Lung (tissue), 12 donors: Measurements from ENCODE around the gene VWA5A. TPM values are rescaled to one million over a fixed set of nuclear protein-coding genes. Genes with fewer than 3 reads are reported as not detected.
A peak's percentile ranks its signal among the peaks of the same experiment; 100 is the strongest.

ENCODE experiments used
- ATAC-seq: fragments of 200-7000 bp; cut with Tn5 transposase; one replicate; pipeline ENCODE4 v1.9.1; 2020; ENCODE audit warnings: moderate number of reproducible peaks; ENCODE audit not compliant: insufficient read depth, low FRiP score
- DNase-seq, 3 donors: peaks; one replicate each; pipeline ENCODE4 v3.0.0-alpha.2; 2013 to 2017
- H3K27ac ChIP-seq, 2 donors: one replicate each; pipeline ENCODE4 v1.5.1; 2013; ENCODE audit warnings: mild to moderate bottlenecking in 2 of 2, moderate library complexity in 2 of 2, control low read depth in 1 of 2, inconsistent platforms in 1 of 2, low read depth in 1 of 2, low read length in 1 of 2
- H3K27me3 ChIP-seq, 3 donors: one replicate each; pipeline ENCODE4 v1.5.1; 2013; ENCODE audit warnings: low read length in 2 of 3; ENCODE audit not compliant: control insufficient read depth in 3 of 3, insufficient read depth in 3 of 3
- H3K36me3 ChIP-seq, 4 donors: one replicate each; pipeline ENCODE4 v1.5.1; 2013; ENCODE audit warnings: low read length in 4 of 4, mild to moderate bottlenecking in 1 of 4, moderate library complexity in 1 of 4; ENCODE audit not compliant: control insufficient read depth in 4 of 4, insufficient read depth in 4 of 4
- H3K4me1 ChIP-seq, 5 donors: one replicate each; pipeline ENCODE4 v1.5.1; 2013; ENCODE audit warnings: low read length in 5 of 5, mild to moderate bottlenecking in 2 of 5, moderate library complexity in 1 of 5; ENCODE audit not compliant: control insufficient read depth in 5 of 5, insufficient read depth in 5 of 5
- H3K4me3 ChIP-seq: one replicate; pipeline ENCODE4 v1.5.1; 2013; ENCODE audit warnings: mild to moderate bottlenecking, control low read depth, moderate library complexity
- H3K9ac ChIP-seq, 2 donors: one replicate each; pipeline ENCODE4 v1.5.1; 2013; ENCODE audit warnings: low read length in 2 of 2, control low read depth in 1 of 2; ENCODE audit not compliant: insufficient read depth in 1 of 2
- H3K9me3 ChIP-seq, 4 donors: one replicate each; pipeline ENCODE4 v1.5.1; 2013; ENCODE audit warnings: low read length in 3 of 4, mild to moderate bottlenecking in 1 of 4, moderate library complexity in 1 of 4; ENCODE audit not compliant: control insufficient read depth in 4 of 4, insufficient read depth in 3 of 4
- CTCF ChIP-seq: IDR thresholded peaks from 2 replicates; pipeline ENCODE4 v1.5.1; 2012; ENCODE audit warnings: mild to moderate bottlenecking; ENCODE audit errors: control extremely low read depth, extremely low read depth
- WGBS, 2 donors: extraction: QIAGEN DNeasy Blood & Tissue Kit; methylation state at CpG; one replicate each; pipeline ENCODE4 v1.1.7; 2013; 5-methylcytosine and 5-hydroxymethylcytosine counted together
- polyA plus RNA-seq, 2 donors: library from polyadenylated mRNA; stranded (reverse); fragments of 200-250 nt; gene quantifications; one replicate each; pipeline ENCODE4 v1.2.1, GENCODE V29; 2013
- total RNA-seq, 2 donors: library from RNA; depleted of rRNA in 1 of 2; stranded (reverse); fragments of >200 nt in 1 of 2; gene quantifications; one replicate each; pipeline ENCODE4 v1.2.1, GENCODE V29; 2014 to 2021
- donor health status: control.
- donor health status: control.
- donor health status: Bipolar disorder and iron deficiency.
- donor health status: healthy.
- donor health status: DM: yes; HTN: yes; CAD: no.

Gene VWA5A
- total and polyA plus RNA-seq, 4 donors: 20.7 to 35.8 (median 28.8) TPM

- H3K9ac ChIP-seq: no peak overlapping the region
- H3K27me3 ChIP-seq: peaks cover 0 to 2% (median 0%) of the 10 kb centered on the region in 3 donors
- peaks cover 0 to 24% (median 0%) of the 10 kb centered on the region in 5 donors for H3K4me1 ChIP-seq
- DNase-seq (peak; percentile 38 to 71 (median 52)), ATAC-seq (no peak)
- no peak for TF ChIP-seq CTCF
- peaks cover 0 to 1% (median 0%) of the 10 kb centered on the region in 4 donors for H3K9me3 ChIP-seq
- H3K27ac ChIP-seq: no peak overlapping the region
- 65 to 75% methylated on average over 8 of the region's 8 CpGs for WGBS, 2 donors
- H3K36me3 ChIP-seq: no peaks in the 10 kb centered on the region
- no peak overlapping the region for H3K4me3 ChIP-seq
Measured at GRCh38 chr11:124079631-124080326, 35.5 kb upstream of the VWA5A start.

GRCh38 chr11:124080327-124081001, 34.8 kb upstream of the VWA5A start:
- H3K9me3 ChIP-seq: peaks cover 0 to 1% (median 0%) of the 10 kb centered on the region in 4 donors
- H3K27ac ChIP-seq: no peak overlapping the region
- DNase-seq (no peak), ATAC-seq (no peak)
- peaks cover 0 to 2% (median 0%) of the 10 kb centered on the region in 3 donors for H3K27me3 ChIP-seq
- 67 to 75% methylated on average over 8 of the region's 8 CpGs for WGBS, 2 donors
- H3K36me3 ChIP-seq: no peaks in the 10 kb centered on the region
- H3K4me1 ChIP-seq: peaks cover 0 to 22% (median 0%) of the 10 kb centered on the region in 5 donors
- TF ChIP-seq CTCF: no peak
- H3K4me3 ChIP-seq: no peak overlapping the region
- H3K9ac ChIP-seq: no peak overlapping the region

GRCh38 chr11:124081483-124081882, 33.8 kb upstream of the VWA5A start:
- 83 to 89% methylated on average over 3 of the region's 3 CpGs for WGBS, 2 donors
- H3K4me3 ChIP-seq: no peak overlapping the region
- ATAC-seq (no peak), DNase-seq (no peak)
- peaks cover 0 to 12% (median 0%) of the 10 kb centered on the region in 5 donors for H3K4me1 ChIP-seq
- no peak overlapping the region for H3K9ac ChIP-seq
- H3K27ac ChIP-seq: no peak overlapping the region
- no peaks in the 10 kb centered on the region for H3K36me3 ChIP-seq
- TF ChIP-seq CTCF: no peak
- H3K9me3 ChIP-seq: peaks cover 0 to 1% (median 0%) of the 10 kb centered on the region in 4 donors
- H3K27me3 ChIP-seq: peaks cover 0 to 6% (median 0%) of the 10 kb centered on the region in 3 donors
